AG04450 (cell line): ENCODE results near the gene VMP1. TPM values are rescaled to one million over a fixed set of nuclear protein-coding genes. Genes with fewer than 3 reads are reported as not detected.
A peak's percentile ranks its signal among the peaks of the same experiment; 100 is the strongest.
"Not testable (repeated sequence)": the region's sequence is repeated elsewhere in the genome, so short reads cannot be mapped to it uniquely, and the experiment has no call there.

ENCODE experiments used
- CTCF ChIA-PET: fragments of 300-600, 350-600 bp; formaldehyde crosslinking; extraction: SDS; loops from one replicate; lab custom pipeline; 2022; ENCODE audit warnings: antibody characterized with exemption, inconsistent platforms; lab: Charles Lee
- POLR2A ChIA-PET: fragments of 350-600 bp; formaldehyde crosslinking; extraction: SDS; loops from one replicate; lab custom pipeline; 2021; ENCODE audit warnings: antibody characterized with exemption, inconsistent platforms; lab: Yijun Ruan, JAX
- DNase-seq: peaks from one replicate; pipeline ENCODE4 v3.0.0-alpha.2; 2011; ENCODE audit warnings: low read depth, low spot score
- H3K27ac ChIP-seq: one replicate; pipeline ENCODE4 v1.5.1; 2012; ENCODE audit warnings: low read depth, low read length, control low read depth
- H3K27me3 ChIP-seq: one replicate; pipeline ENCODE4 v1.6.0; 2012; ENCODE audit warnings: low read length; ENCODE audit not compliant: control insufficient read depth, insufficient read depth
- H3K4me3 ChIP-seq: 2 replicates; pipeline ENCODE4 v1.5.1; 2011; ENCODE audit warnings: mild to moderate bottlenecking, low read depth, low read length, control low read depth
- H3K9me3 ChIP-seq: 2 replicates; pipeline ENCODE4 v1.5.1; 2012; ENCODE audit warnings: low read length; ENCODE audit not compliant: control insufficient read depth, insufficient read depth
- polyA plus RNA-seq: library from polyadenylated mRNA; depleted of rRNA; stranded (reverse); fragments of >200 nt; gene quantifications from 2 replicates; pipeline ENCODE4 v1.2.3, GENCODE V29; 2011
- TF ChIP-seq, protein P1 (sequence below): IDR thresholded peaks from 2 replicates; pipeline ENCODE4 v1.5.1; 2011; ENCODE audit warnings: low read depth, low read length, control low read depth, inconsistent platforms

The VMP1 gene
- polyA plus RNA-seq, 1 experiment = 196 TPM

- no peaks in the 10 kb centered on the region for H3K27me3 ChIP-seq
- TF ChIP-seq, protein P1, sequence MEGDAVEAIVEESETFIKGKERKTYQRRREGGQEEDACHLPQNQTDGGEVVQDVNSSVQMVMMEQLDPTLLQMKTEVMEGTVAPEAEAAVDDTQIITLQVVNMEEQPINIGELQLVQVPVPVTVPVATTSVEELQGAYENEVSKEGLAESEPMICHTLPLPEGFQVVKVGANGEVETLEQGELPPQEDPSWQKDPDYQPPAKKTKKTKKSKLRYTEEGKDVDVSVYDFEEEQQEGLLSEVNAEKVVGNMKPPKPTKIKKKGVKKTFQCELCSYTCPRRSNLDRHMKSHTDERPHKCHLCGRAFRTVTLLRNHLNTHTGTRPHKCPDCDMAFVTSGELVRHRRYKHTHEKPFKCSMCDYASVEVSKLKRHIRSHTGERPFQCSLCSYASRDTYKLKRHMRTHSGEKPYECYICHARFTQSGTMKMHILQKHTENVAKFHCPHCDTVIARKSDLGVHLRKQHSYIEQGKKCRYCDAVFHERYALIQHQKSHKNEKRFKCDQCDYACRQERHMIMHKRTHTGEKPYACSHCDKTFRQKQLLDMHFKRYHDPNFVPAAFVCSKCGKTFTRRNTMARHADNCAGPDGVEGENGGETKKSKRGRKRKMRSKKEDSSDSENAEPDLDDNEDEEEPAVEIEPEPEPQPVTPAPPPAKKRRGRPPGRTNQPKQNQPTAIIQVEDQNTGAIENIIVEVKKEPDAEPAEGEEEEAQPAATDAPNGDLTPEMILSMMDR = no peak
- ChIA-PET CTCF (interaction anchor here (0.7 to 1.1 kb wide), 4 partner anchors 12 to 101 kb away, joined by 3 to 8 read pairs (median 4); no protein-coding TSS in a partner anchor), POLR2A (no interaction called here)
- no peak overlapping the region for H3K27ac ChIP-seq
- no peaks in the 10 kb centered on the region for H3K9me3 ChIP-seq
- DNase-seq = no peak
- H3K4me3 ChIP-seq = no peak overlapping the region
Measured at GRCh38 chr17:59757470-59757869, 50.0 kb downstream of the VMP1 start.

DNA sequence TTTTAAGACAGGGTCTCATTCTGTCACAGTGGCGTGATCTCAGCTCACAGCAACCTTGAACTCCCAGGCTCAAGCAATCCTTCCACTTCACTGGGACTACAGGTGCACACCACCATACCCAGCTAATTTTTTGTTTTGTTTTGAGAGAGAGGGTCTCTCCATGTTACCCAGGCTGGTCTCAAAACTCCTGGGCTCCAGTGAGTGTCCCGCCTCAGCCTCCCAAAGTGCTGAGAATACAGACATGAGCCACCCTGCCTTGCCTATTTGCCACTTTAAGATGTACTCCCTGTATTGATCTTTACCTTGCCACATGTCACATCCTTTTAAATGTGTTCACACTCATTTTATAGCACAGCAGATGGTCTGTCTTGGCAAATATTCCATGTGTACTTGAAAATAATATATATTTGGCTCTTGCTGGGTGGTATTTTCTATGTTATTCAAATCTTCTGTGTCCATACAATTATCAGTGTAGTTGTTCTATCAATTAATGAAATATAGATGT, 50.5 kb downstream of the VMP1 start:
- H3K27me3 ChIP-seq = no peaks in the 10 kb centered on the region
- DNase-seq = no peak
- ChIA-PET POLR2A (no interaction called here), CTCF (interaction anchor here (0.7 to 1.1 kb wide), 3 partner anchors 12 to 101 kb away, joined by 3 to 8 read pairs (median 4); no protein-coding TSS in a partner anchor)
- TF ChIP-seq, protein P1 = no peak
- no peak overlapping the region for H3K4me3 ChIP-seq
- no peak overlapping the region for H3K27ac ChIP-seq
- no peaks in the 10 kb centered on the region for H3K9me3 ChIP-seq

DNA sequence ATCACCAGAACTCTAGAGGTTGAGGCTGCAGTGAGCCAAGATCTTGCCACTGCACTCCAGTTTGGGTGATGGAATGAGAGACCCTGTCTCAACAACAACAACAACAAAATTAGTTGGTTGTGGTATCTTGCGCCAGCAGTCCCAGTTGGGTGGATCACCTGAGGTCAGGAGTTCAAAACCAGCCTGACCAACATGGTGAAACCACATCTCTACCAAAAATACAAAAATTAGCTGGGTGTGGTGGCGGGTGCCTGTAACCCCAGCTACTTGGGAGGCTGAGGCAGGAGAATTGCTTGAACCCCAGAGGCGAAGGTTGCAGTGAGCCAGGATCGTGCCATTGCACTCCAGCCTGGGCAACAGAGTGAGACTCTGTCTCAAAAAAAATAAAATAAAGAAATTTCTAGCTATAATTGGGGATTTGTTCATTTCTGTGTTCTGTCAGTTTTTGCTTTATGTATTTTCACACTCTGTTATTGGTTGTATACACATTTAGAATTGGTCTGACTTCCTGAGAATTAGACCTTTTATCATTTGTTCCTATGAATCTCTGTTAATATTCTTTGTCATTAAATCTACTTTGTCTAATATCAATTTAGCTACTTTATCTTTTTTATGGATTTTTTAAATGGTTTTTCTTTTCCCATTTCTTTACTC, 51.7 kb downstream of the VMP1 start:
- not testable (repeated sequence) for H3K27me3 ChIP-seq, H3K4me3 ChIP-seq, DNase-seq, H3K27ac ChIP-seq, H3K9me3 ChIP-seq
- ChIA-PET POLR2A (interaction anchor here (0.6 to 0.8 kb wide), 4 partner anchors 15 to 543 kb away, joined by 3 to 7 read pairs (median 4); no protein-coding TSS in a partner anchor), CTCF (interaction anchor here (1.2 kb wide), 1 partner anchor 100 kb away, joined by 3 read pairs; no protein-coding TSS in a partner anchor)

DNA sequence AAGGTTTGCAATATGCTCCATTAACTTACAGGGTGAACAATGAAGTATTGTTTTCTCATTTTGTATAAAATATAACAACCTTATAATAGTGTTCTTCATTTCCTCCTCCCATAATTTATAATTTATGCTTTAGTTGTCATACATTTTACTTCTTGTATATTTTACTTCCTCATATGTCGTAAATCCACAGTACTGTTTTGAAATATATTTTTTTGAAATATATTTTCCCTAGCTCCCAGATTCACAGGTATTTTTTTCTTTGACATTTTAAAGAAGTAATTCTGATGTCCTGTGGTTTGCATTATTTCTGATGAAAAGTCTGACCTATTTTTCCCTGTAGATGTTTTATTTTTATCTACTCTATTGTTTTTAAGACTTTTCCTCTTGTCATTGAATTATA, 52.7 kb downstream of the VMP1 start:
- TF ChIP-seq, protein P1 = no peak
- Histone ChIP-seq H3K4me3 (no peak overlapping the region), H3K27ac (no peak overlapping the region), H3K9me3 (no peaks in the 10 kb centered on the region), H3K27me3 (no peaks in the 10 kb centered on the region)
- DNase-seq = no peak
- ChIA-PET CTCF (no interaction called here), POLR2A (interaction anchor here (0.7 kb wide), 1 partner anchor 141 kb away, joined by 3 read pairs; no protein-coding TSS in a partner anchor)

DNA sequence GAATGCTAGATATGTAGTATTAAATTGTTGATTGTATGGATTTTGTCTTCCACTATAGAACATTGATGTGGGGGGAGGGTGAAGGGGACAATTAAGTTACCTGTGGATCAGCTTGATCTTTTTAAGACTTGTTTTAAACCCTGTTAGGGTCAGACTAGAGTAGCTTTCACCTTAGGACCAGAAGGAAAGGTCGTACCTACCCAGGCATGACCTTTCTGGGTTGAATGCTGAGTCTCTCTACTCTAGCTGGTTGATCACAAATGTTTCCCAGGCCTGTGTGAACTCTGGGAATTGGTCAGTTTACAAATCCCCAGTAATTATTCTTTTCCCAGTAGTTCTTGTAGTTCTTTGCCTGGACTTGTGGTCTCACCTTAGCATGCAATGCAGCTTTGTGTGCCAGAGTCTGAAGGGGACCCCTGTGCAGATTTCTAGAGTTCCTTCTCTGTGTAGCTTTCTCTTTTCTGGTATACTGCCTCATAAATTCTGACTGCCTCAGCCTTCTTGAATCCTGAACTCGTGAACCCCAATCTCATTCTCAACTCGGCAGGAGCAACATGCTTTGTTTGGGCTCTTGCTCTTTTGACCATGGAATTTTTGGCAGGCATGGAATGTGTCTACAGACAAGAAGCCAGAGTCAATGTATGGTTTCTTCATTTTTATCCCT, 54.1 kb downstream of the VMP1 start:
- TF ChIP-seq, protein P1 = no peak
- H3K27ac ChIP-seq = peak overlapping the region; percentile 91
- H3K27me3 ChIP-seq = no peaks in the 10 kb centered on the region
- POLR2A ChIA-PET = interaction anchor here (0.9 to 4.4 kb wide), 4 partner anchors 25 to 82 kb away, joined by 3 to 29 read pairs (median 12); no protein-coding TSS in a partner anchor
- CTCF ChIA-PET = interaction anchor here (0.7 to 1.1 kb wide), 2 partner anchors 8 to 92 kb away, joined by 3 read pairs; no protein-coding TSS in a partner anchor
- no peaks in the 10 kb centered on the region for H3K9me3 ChIP-seq
- peak; percentile 77 for DNase-seq
- H3K4me3 ChIP-seq = no peak overlapping the region
